Stimulated activated CD4-positive, alpha-beta T cell treated with anti-CD3 and anti-CD28 coated beads, Interleukin-4, amount 100 ng/mL, for 48 hours (primary cell): ENCODE measurements around the gene LRFN4.

Source experiments
- DNase-seq, 2 donors: peaks; one replicate each; pipeline ENCODE4 v3.0.0-alpha.2; 2020; ENCODE audit warnings: low read depth in 2 of 2

Gene LRFN4

DNA sequence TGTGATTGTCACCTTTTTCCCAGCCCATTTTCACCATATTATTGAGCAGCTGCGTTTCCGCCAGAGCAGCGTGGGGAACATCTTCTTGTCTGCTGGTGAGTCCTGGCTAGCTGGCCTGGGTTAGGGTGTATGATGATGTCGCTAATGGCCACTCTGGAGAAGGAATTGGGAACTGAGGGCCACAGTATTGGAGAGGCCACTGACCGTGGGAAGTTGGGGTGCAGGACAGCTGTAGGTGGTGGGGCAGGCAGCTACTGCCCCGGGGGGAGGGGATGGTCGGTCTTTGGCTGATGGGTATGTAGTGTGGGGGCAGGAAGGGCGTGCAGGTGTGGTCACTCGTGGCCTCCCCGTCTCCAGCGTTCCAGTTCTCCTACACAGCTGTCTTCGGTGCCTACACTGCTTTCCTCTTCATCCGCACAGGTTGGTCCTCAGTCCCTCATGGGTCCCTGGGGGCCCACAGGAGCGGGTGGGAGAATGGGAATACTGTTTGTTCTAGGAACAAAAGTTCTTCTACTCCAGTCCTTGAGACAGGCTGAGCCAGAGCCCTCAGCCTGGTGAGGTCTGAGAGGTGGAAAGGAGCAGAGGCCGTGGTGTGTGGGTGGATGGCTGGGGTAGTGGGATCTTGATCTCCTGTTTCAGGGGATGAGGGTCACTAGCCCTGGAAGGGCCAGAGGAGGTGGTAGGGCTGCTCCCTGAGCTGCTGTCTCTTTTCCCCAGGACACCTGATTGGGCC, 11.6 kb upstream of the LRFN4 start:
- no peak for DNase-seq

GRCh38 chr11:66845876-66846212, 11.0 kb upstream of the LRFN4 start:
- no peak for DNase-seq

DNA sequence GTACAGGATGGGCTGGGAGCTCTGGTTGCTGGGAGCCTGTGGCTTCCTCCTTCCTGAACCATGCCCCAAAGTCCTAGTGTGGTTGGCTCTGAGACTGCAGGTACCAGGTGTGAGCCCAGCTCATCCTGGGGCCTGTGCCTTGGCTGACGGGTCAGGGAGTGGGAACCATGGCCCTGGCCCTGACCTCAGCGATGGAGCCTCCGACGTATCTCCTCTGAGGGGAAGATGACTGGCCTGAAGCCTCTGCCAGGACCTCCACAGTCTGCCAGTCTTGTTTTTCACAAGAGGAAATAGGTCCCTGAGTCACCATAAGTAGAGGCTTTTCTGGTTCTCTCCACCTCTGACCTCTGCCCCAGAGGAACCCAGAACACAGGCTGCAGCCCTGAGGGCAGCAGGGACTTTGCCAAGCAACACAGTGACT, 10.2 kb upstream of the LRFN4 start:
- no peak for DNase-seq

GRCh38 chr11:66847461-66848232, 9.2 kb upstream of the LRFN4 start:
- no peak for DNase-seq

GRCh38 chr11:66848671-66849500, 8.0 kb upstream of the LRFN4 start:
- no peak for DNase-seq

DNA sequence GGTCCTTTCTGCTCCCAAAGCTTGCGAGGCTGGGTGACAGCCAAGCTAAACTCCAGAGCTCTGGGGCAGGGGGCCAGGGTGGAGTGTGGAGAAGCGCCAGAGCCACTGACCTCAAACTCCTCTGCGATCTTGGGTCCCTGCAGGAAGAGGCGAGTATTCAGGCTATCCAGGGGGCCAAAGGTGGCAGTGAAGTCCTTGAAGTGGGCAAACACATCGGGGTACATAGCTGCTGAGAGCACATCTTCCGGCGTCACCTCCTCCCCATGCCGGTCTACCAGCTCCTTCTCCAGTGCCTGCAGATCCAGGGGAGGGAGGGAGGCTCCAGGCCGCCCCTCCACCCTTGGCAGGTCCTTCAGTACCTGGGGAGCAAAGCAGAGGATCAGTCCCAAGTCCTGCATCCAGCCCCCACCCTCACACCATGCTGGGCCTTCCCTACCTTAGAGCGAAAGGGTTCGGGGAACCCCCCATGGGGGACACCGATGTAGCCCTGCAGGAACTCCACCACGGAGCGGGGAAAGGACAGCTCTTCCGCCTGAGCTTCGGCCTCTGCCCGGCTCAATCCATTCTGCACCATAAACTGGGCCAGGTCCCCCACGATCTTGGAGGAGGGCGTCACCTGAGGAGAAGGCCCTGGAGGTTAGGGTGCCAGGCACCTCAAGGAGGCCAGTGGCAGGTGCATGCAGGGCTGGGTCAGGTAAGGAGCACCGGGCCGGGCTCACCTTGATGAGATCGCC, 7.2 kb upstream of the LRFN4 start:
- DNase-seq, result no peak

- no peak for DNase-seq
Observed at GRCh38 chr11:66850235-66850587, 6.7 kb upstream of the LRFN4 start.

GRCh38 chr11:66850588-66851238, 6.2 kb upstream of the LRFN4 start:
- no peak for DNase-seq

DNA sequence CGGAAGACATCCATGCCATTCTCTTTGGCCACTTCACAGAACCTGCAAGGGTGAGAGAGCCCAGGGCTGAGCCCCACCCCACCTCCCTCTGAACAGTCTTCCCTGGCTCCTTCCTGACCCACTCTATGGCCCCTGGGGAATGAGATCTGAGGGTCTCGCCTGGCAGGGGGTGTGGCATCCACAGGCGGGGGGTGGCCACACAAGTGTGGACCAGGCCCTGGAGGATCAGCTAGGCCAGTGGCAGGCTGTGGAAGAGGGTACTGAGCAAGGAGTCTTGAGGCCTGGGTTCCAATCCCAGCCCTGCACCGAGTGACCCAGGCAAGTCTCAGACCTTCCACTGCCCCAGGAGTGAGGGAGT, 5.6 kb upstream of the LRFN4 start:
- no peak for DNase-seq

GRCh38 chr11:66851698-66852465, 5.0 kb upstream of the LRFN4 start:
- DNase-seq, result no peak

DNA sequence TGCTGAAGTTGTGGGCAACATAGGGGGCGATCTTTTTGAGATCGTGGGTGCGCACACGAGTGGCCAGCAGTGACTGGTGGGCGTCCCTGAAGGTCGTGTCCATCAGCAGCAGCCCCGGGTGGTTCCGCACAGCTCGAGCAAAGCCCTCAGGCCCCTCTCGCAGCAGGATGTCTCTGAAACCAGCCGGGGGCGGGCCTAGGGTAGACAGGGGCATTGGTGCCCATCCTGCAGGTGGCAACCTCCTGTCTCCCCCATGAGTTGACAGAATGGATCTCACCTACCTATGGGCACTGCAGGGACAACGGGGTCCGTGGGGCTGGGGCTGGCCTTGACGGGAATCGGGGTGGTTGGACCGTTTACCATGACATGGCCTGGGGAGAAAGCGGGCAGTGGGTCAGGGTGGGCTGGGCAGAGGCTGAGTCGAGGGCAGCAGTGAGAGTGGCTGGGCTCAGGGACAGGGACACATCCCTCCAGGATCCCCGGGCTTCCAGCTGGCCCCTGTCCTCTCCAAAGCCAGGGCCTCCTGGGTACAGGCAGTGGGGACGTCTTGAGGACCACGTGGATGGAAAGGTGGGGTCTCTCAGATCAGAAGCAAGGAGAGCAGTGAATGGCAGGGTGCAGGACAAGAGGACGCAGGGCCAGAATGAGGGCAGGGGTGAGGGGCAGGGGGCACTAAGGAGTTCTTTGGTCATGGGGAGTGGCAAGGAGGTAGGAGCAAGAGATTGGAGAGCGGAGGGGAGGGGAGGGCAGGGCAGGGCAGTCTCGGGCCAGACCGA, 4.2 kb upstream of the LRFN4 start:
- no peak for DNase-seq

DNA sequence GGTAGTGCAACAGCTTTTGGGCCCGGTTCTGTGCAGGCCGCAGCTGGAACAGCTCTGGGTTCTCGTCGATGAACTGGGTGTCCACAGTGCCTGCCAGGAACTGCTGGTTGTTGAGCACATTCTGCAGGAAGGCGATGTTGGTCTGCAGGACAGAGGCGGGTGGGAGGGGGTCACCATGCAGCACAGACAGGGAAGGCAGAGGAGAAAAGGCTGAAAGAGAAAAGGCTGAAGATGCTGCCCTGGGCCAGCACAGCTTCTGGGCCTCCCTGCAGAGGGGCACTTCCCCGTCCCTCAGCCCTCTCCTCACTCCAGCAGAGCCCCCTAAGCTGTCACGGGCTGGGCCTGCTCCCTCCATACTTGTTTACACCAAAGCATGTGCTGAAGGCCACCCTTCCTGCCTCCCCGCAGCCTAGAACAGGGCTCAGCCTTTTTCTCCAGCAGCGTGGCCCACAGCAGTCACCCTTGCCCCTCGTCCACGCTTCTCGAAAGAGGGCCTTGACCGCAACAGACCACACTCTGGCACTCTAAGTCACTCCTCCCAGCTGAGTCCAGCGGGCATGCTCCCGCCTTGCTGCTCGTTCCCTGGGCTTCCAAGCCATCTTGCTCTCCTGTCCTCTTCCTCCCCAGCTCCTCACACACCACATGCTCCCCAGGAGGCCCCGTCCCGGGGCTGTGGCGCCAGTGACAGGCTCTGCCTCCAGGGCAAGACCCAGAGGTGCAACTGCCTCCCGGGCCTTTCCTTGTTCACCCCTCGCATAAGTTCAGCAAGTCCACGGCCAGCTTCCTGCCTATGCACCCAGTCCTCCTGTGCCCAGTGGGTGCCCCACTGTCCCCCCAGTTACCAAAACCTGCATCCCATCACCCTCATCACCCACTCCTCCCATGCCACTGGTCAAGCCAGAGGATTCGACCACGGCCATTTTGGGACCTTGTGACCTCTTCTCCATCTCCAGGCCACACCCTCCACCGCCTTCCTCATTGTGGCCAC, 3.3 kb upstream of the LRFN4 start:
- DNase-seq, result no peak

GRCh38 chr11:66854231-66854661, 2.6 kb upstream of the LRFN4 start:
- no peak for DNase-seq

DNA sequence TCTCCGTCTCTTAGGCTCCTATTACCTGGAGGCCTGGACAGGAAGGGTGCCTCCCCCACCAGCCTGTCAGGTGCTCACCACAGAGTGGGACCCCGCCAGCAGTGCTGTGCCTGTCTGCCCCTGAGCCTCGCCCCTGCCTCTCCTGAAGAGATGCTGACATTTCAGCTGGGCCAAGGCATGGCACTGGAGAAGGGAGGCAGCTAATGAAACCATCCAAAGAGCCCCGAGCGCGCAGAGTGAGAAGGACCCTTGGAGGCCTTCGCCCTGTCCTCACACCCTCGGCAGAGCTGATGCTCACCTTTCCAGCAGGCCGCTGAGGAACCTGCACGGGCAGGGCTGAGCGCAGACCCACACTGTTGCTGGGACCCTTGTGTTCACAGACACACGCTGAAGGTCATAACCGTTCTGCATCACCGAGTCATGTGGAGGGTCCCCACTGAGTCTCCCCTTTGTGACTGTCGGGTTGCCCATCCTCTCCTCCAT, 2.1 kb upstream of the LRFN4 start:
- DNase-seq, result no peak

DNA sequence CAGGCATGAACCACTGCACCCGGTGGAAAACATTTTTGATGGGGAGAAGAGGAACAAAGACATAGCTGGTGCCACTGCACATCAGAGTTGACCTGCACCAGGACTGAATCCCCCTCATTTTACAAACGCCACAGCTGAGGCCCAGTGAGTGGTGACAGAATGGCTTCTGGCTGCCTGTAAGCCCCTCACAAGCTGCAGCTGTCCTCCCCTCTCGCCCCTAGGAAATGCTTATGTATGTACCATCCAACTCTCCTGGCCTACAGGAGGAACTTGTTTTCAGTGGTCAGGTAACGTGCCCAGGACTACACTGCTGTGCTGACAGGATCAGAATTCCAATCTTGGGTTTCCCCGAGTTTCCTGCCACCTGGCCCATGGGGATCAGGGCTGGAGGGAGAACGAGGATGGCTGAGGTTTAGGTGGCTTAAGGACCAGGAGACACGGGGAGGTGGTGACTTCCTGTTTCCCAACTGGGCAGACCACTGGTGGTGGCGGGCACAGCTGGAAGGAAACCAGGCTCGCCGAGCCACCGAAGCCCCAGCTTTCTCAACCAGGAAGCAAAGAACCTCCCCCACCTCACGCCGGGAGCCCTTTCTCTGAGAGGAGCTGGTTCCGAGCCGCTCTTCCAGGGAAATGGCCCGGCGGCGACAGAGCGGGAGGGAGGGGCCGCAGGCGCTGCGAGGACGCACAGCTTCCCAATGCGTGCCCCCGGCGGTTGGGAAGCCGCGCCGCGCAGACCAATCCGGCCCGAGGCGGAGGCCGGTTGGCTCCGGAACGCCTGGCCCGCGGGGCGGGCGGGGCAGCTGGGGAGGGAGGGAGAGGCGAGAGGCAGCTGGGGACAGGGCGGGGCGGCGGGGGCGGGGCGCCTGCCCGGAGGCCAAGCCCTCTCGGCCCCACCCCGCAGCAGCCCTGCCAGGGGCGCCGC, 1.0 kb upstream of the LRFN4 start:
- DNase-seq, result peak; percentile 82 to 88

- no peak for DNase-seq
Observed at GRCh38 chr11:66857234-66857926, 516 bp downstream of the LRFN4 start.

DNA sequence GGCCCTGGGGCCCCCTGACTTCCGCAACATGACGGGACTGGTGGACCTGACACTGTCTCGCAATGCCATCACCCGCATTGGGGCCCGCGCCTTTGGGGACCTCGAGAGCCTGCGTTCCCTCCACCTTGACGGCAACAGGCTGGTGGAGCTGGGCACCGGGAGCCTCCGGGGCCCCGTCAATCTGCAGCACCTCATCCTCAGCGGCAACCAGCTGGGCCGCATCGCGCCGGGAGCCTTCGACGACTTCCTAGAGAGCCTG, 992 bp downstream of the LRFN4 start:
- no peak for DNase-seq
